Neural progenitor cell (in vitro differentiated cells): ENCODE data around the gene SUSD3. TPM values are rescaled to one million over a fixed set of nuclear protein-coding genes. Genes with fewer than 3 reads are reported as not detected.

Experiments
- DNase-seq: peaks from one replicate; pipeline ENCODE4 v3.0.0-alpha.2; 2016; ENCODE audit warnings: low spot score
- H2AFZ ChIP-seq: fragments of 200-600 bp; sonication (generic); replicated peaks from 2 replicates; pipeline ENCODE4 v1.6.1; 2016; ENCODE audit warnings: antibody characterized with exemption
- H3F3A ChIP-seq: fragments of 200-600 bp; sonication (generic); 2 replicates; pipeline ENCODE4 v1.6.1; 2016; ENCODE audit warnings: antibody characterized with exemption, low read depth
- H3K27ac ChIP-seq: fragments of 200-600 bp; sonication (generic); 2 replicates; pipeline ENCODE4 v1.5.1; 2016; ENCODE audit warnings: mild to moderate bottlenecking
- H3K27me3 ChIP-seq: fragments of 200-600 bp; sonication (generic); 2 replicates; pipeline ENCODE4 v1.6.1; 2016; ENCODE audit warnings: mild to moderate bottlenecking, moderate library complexity
- H3K36me3 ChIP-seq: fragments of 200-600 bp; sonication (generic); 2 replicates; pipeline ENCODE4 v1.5.1; 2016
- H3K4me1 ChIP-seq: fragments of 200-600 bp; sonication (generic); 2 replicates; pipeline ENCODE4 v1.6.1; 2016; ENCODE audit warnings: mixed run types
- H3K4me2 ChIP-seq: fragments of 200-600 bp; sonication (generic); 2 replicates; pipeline ENCODE4 v1.6.1; 2016
- H3K4me3 ChIP-seq: fragments of 200-600 bp; sonication (generic); 2 replicates; pipeline ENCODE4 v1.5.1; 2016
- H3K79me2 ChIP-seq: fragments of 200-600 bp; sonication (generic); 2 replicates; pipeline ENCODE4 v1.6.1; 2016; ENCODE audit warnings: low read depth
- H3K9ac ChIP-seq: fragments of 200-600 bp; sonication (generic); 2 replicates; pipeline ENCODE4 v1.6.1; 2016
- H3K9me3 ChIP-seq: fragments of 200-600 bp; sonication (generic); 2 replicates; pipeline ENCODE4 v1.5.1; 2016; ENCODE audit warnings: low read depth
- H4K20me1 ChIP-seq: fragments of 200-600 bp; sonication (generic); 2 replicates; pipeline ENCODE4 v1.6.1; 2016; ENCODE audit warnings: low read depth
- H3K27ac Mint-ChIP-seq: 3 replicates; pipeline ENCODE4 v1.8.0; 2021; ENCODE audit warnings: mixed read lengths
- H3K27me3 Mint-ChIP-seq: 2 replicates; pipeline ENCODE4 v1.8.0; 2022; ENCODE audit warnings: low read depth, mild to moderate bottlenecking, inconsistent platforms, moderate library complexity, mixed read lengths; ENCODE audit not compliant: insufficient read depth
- H3K36me3 Mint-ChIP-seq: 3 replicates; pipeline ENCODE4 v1.8.0; 2021; ENCODE audit warnings: mixed read lengths
- H3K4me1 Mint-ChIP-seq: 3 replicates; pipeline ENCODE4 v1.8.0; 2021; ENCODE audit warnings: mixed read lengths
- H3K4me3 Mint-ChIP-seq: 3 replicates; pipeline ENCODE4 v1.8.0; 2021; ENCODE audit warnings: mild to moderate bottlenecking, moderate library complexity, mixed read lengths
- H3K9me3 Mint-ChIP-seq: 3 replicates; pipeline ENCODE4 v1.8.0; 2020; ENCODE audit warnings: mixed read lengths
- CTCF ChIP-seq: fragments of 200-600 bp; sonication (generic); IDR thresholded peaks from 2 replicates; pipeline ENCODE4 v1.5.1; 2017; ENCODE audit warnings: antibody characterized with exemption, mild to moderate bottlenecking
- EZH2 ChIP-seq: fragments of 200-600 bp; sonication (generic); IDR thresholded peaks from 2 replicates; pipeline ENCODE4 v1.6.1; 2017; ENCODE audit warnings: antibody characterized with exemption, mild to moderate bottlenecking, moderate library complexity
- EZH2phosphoT487 ChIP-seq: fragments of 200-600 bp; sonication (generic); IDR thresholded peaks from 2 replicates; pipeline ENCODE4 v1.6.1; 2017; ENCODE audit warnings: antibody characterized with exemption
- total RNA-seq: library from RNA; depleted of rRNA; stranded (reverse); fragments of >200 nt; gene quantifications from 2 replicates; pipeline ENCODE4 v1.2.3, GENCODE V29; 2015; ENCODE audit warnings: low replicate concordance

Gene SUSD3
- total RNA-seq, 1 donor from 2014 or later = not detected

DNA sequence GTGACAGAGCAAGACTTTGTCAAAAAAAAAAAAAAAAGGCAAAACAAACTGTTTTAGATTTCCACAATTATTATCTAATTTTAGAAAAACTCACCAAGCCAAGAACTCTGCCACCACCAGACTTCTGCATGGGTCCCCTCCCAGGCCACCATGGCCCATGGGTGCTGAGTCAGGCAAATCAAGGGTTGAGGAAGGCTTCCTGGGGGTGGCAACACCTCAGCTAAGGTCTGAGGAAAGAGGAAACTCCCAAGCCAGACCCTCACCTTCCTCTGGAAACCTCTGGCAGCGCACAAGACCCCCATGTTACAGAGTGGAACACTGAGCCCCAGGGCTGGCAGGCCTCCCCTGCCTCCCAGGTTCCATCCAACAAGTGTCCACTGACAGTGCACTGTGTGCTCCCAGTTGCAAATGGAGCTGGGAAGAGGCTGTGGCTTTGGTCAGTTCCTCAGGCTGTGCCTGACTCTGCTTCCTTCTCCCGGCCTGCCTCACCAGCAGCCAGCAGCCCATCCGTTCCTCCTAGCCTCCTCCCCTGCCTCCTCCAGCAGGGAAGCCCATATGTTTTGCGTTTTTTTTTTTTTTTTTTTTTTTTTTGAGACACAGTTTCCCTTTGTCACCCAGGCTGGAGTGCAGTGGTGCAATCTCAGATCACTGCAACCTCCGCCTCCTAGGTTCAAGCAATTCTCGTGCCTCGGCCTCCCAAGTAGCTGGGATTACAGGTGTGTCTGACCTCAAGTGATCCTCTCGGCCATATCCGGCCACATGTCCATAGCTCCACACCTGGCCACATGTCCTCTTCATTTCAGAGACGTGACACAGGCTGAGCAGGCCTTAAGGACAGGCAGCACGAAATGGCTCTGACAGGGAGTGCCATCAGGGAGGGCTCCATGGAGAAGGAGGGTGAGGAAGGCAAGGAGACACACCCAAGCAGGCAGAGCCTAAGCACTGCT, 3.5 kb upstream of the SUSD3 start:
- peaks cover 8% of the 10 kb centered on the region for H3F3A ChIP-seq
- H3K36me3 ChIP-seq = no peaks in the 10 kb centered on the region
- H3K4me2 ChIP-seq = no peak overlapping the region
- no peak overlapping the region for H3K4me3 Mint-ChIP-seq
- peaks cover 9% of the 10 kb centered on the region for H3K27me3 Mint-ChIP-seq
- peaks cover 16% of the 10 kb centered on the region for H3K27me3 ChIP-seq
- H3K9ac ChIP-seq = no peak overlapping the region
- no peaks in the 10 kb centered on the region for H3K9me3 Mint-ChIP-seq
- no peak overlapping the region for H3K4me3 ChIP-seq
- no peaks in the 10 kb centered on the region for H3K79me2 ChIP-seq
- H3K4me1 ChIP-seq = peaks cover 17% of the 10 kb centered on the region
- no peak for TF ChIP-seq CTCF
- no peak for TF ChIP-seq EZH2
- TF ChIP-seq EZH2phosphoT487 = no peak
- no peak overlapping the region for H3K27ac Mint-ChIP-seq
- peaks cover 16% of the 10 kb centered on the region for H3K4me1 Mint-ChIP-seq
- H3K9me3 ChIP-seq = no peaks in the 10 kb centered on the region
- peaks cover 8% of the 10 kb centered on the region for H4K20me1 ChIP-seq
- no peak overlapping the region for H3K27ac ChIP-seq
- no peak for DNase-seq
- H3K36me3 Mint-ChIP-seq = no peaks in the 10 kb centered on the region
- H2AFZ ChIP-seq = no peak overlapping the region

DNA sequence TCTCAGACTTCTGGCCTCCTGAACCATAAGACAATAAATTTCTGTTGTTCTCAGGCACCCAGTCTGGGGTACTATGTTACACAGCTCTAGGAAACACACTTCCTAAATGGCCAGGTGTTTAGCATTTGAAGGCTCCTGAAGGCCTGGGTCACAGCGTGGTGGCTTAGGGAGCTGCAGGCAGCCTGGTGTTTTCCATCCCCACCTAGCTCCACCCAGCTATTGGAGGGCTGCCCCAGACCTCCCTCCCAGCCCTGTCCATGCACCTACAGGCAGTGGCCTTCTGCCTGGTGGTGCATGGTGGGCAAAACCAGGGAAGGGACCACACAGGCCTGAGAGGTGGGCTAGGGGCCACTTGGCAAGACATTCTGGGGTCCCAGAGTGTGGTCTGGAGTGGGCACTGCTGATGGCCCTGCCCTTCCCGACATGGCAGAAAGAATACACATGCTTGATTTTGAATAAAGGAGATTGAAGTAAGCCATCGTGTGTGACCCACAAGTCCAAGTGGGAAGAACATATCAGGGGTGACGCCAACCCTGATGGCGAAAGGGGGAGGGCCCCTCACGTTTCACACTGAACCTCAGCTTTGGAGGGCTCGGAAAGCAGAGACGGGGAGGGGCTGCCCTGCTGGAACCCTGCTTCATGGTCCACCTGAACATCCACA, 1.3 kb upstream of the SUSD3 start:
- H3K27me3 ChIP-seq = peaks cover 26% of the 10 kb centered on the region
- peaks cover 10% of the 10 kb centered on the region for H3K27me3 Mint-ChIP-seq
- no peak overlapping the region for H2AFZ ChIP-seq
- no peaks in the 10 kb centered on the region for H3K9me3 Mint-ChIP-seq
- peaks cover 25% of the 10 kb centered on the region for H3K4me1 Mint-ChIP-seq
- H3K4me2 ChIP-seq = no peak overlapping the region
- H3K9ac ChIP-seq = no peak overlapping the region
- H3K9me3 ChIP-seq = no peaks in the 10 kb centered on the region
- TF ChIP-seq CTCF = no peak
- TF ChIP-seq EZH2phosphoT487 = no peak
- TF ChIP-seq EZH2 = no peak
- no peak overlapping the region for H3K27ac ChIP-seq
- no peaks in the 10 kb centered on the region for H3K36me3 ChIP-seq
- DNase-seq = no peak
- peaks cover 8% of the 10 kb centered on the region for H3F3A ChIP-seq
- H3K4me3 Mint-ChIP-seq = no peak overlapping the region
- H3K4me1 ChIP-seq = peaks cover 25% of the 10 kb centered on the region
- no peaks in the 10 kb centered on the region for H3K79me2 ChIP-seq
- no peak overlapping the region for H3K4me3 ChIP-seq
- no peak overlapping the region for H3K27ac Mint-ChIP-seq
- H4K20me1 ChIP-seq = peaks cover 8% of the 10 kb centered on the region
- H3K36me3 Mint-ChIP-seq = no peaks in the 10 kb centered on the region

- peaks cover 8% of the 10 kb centered on the region for H3F3A ChIP-seq
- H3K4me3 Mint-ChIP-seq = no peak overlapping the region
- no peaks in the 10 kb centered on the region for H3K79me2 ChIP-seq
- peaks cover 26% of the 10 kb centered on the region for H3K27me3 ChIP-seq
- H3K27me3 Mint-ChIP-seq = peaks cover 15% of the 10 kb centered on the region
- no peaks in the 10 kb centered on the region for H3K36me3 ChIP-seq
- no peak for DNase-seq
- H3K4me1 ChIP-seq = peaks cover 27% of the 10 kb centered on the region
- TF ChIP-seq EZH2 (no peak), EZH2phosphoT487 (no peak)
- H4K20me1 ChIP-seq = peaks cover 8% of the 10 kb centered on the region
- H3K27ac Mint-ChIP-seq = no peak overlapping the region
- peaks cover 29% of the 10 kb centered on the region for H3K4me1 Mint-ChIP-seq
- H2AFZ ChIP-seq = peak overlapping the region; percentile 65
- no peaks in the 10 kb centered on the region for H3K9me3 ChIP-seq
- no peak overlapping the region for H3K27ac ChIP-seq
- H3K4me3 ChIP-seq = peak overlapping the region; percentile 57
- H3K36me3 Mint-ChIP-seq = no peaks in the 10 kb centered on the region
- H3K4me2 ChIP-seq = peak overlapping the region; percentile 90
- no peak overlapping the region for H3K9ac ChIP-seq
- no peaks in the 10 kb centered on the region for H3K9me3 Mint-ChIP-seq
Observed at GRCh38 chr9:93057703-93058354, 672 bp upstream of the SUSD3 start.
